LNCaP clone FGC (cell line): ENCODE results near the gene NMT2.
"Not testable (repeated sequence)": the region's sequence is repeated elsewhere in the genome, so short reads cannot be mapped to it uniquely, and the experiment has no call there.

Experiments
- DNase-seq: peaks from one replicate; pipeline ENCODE4 v3.0.0-alpha.2; 2011; ENCODE audit warnings: low read depth
- H3K4me3 ChIP-seq: 2 replicates; pipeline ENCODE4 v1.5.1; 2011; ENCODE audit warnings: mild to moderate bottlenecking, low read depth, low read length, control low read depth
- TF ChIP-seq, protein P1 (sequence below): IDR thresholded peaks from 2 replicates; pipeline ENCODE4 v1.5.1; 2012; ENCODE audit warnings: mild to moderate bottlenecking; ENCODE audit not compliant: control insufficient read depth, insufficient read depth; ENCODE audit errors: extremely low read depth

NMT2 gene

DNA sequence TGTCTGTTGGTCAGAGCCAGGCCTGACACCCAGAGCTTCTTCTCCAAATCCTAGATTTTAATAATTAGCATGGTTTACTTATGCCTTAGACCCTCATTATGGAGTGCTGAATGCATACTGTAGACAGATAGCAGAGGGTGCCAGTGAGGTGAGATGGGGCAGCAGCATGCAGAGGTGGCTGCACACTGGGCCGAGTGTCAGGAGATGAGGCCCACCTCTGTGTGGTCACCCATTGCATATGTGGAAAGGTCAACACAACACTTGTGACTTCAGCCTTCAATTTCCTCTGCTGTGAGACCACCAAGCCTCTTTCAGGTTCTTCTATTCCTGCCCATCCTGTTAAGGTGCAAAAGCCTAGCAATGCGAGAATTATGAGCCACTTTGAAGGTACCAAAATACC is 39.7 kb upstream of the NMT2 start:
- DNase-seq, result no peak
- H3K4me3 ChIP-seq, result no peak overlapping the region
- TF ChIP-seq, protein P1, sequence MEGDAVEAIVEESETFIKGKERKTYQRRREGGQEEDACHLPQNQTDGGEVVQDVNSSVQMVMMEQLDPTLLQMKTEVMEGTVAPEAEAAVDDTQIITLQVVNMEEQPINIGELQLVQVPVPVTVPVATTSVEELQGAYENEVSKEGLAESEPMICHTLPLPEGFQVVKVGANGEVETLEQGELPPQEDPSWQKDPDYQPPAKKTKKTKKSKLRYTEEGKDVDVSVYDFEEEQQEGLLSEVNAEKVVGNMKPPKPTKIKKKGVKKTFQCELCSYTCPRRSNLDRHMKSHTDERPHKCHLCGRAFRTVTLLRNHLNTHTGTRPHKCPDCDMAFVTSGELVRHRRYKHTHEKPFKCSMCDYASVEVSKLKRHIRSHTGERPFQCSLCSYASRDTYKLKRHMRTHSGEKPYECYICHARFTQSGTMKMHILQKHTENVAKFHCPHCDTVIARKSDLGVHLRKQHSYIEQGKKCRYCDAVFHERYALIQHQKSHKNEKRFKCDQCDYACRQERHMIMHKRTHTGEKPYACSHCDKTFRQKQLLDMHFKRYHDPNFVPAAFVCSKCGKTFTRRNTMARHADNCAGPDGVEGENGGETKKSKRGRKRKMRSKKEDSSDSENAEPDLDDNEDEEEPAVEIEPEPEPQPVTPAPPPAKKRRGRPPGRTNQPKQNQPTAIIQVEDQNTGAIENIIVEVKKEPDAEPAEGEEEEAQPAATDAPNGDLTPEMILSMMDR, result no peak

DNA sequence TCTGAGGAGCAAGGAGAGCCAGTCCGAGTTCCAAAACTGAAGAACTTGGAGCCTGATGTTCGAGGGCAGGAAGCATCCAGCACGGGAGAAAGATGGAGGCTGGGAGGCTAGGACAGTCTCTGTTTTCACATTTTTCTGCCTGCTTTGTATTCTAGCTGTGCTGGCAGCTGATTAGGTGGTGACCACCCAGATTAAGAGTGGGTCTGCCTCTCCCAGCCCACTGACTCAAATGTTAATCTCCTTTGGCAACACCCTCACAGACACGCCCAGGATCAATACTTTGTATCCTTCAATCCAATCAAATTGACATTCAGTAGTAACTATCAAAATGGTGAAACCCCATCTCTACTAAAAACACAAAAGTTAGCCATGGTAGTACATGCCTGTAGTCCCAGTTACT is 38.9 kb upstream of the NMT2 start:
- DNase-seq, H3K4me3 ChIP-seq: not testable (repeated sequence)

DNA sequence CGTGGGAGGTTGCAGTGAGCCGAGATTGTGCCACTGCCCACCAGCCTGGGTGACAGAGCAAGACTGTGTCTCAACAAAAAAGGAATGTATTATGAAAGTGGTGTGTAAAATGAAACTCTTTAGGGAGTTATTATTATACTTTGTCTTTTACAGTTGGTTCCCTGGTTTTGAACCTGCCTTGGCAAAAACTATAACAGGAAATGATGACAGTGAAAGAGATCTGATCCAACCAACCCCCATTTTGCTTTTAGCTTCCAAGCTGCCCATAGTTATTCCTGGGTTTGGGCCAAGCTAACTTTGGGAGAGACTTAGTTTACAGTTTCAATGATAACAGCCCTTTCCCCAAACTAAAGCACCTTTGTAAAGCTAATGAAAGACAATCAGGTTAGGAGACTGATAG is 34.1 kb upstream of the NMT2 start:
- TF ChIP-seq, protein P1, result no peak
- H3K4me3 ChIP-seq, result no peak overlapping the region
- no peak for DNase-seq

DNA sequence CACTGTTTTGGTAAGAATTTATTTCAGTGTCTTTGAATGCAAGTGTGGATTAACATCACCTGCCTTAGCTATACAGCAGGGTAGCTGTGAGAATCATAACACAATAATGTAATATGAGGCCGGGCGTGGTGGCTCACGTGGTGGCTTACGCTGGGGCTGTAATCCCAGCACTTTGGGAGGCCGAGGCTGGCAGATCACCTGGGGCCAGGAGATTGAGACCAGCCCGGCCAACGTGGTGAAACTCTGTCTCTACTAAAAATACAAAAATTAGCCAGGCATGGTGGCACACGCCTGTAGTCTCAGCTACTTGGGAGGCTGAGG is 33.8 kb upstream of the NMT2 start:
- H3K4me3 ChIP-seq, DNase-seq: not testable (repeated sequence)

DNA sequence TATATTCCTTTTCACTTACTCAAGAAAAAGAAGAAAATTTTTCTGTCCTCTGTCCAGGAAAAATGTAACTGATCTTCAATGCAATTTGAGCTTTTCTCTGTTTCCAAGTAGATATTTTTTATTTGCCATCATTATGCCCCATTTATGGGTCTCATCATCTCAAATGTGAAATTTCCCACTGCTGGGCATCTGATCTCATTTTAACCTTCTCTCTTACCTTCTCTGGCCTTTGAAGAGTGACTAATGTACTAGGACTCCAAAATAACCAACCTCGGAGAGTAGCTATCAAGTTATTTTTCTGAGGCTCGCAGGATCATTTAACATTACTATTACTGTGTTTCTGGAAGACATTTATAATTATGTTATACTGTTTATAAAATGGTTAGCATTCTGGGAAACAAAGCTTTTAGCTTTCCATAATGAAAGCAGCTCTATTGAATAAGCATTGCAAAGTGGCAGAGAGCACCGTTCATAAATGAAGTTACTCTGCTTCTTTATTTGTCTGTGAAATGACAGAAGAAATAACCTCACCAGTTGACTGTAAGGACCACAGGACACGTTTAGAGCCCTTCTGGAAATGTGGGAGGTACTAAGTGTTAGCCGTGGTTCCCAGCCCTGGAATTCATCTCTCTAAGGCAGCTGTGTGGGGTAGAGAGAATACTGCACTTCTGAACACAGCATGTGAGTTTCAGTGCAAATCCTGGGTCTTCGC is 33.3 kb upstream of the NMT2 start:
- TF ChIP-seq, protein P1, result no peak
- DNase-seq, result no peak
- no peak overlapping the region for H3K4me3 ChIP-seq

DNA sequence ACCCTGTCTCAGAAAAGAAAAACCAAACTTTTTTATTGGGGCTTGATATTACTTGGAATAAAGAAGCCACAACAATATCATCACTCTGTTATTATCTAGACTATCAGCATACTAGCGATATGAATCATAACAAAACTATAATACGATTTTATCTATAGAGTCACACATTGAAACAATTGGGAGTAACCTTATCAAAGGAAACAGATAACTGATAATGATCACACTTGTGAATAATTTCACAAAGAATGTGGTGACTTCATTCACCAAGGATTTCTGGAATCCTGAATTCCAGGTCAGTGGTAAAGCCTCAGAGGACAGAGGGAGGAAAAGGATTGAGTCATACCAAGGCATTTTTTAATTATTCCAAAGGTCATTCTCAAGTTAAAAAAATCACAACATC is 32.1 kb upstream of the NMT2 start:
- no peak for DNase-seq
- H3K4me3 ChIP-seq, result no peak overlapping the region
- TF ChIP-seq, protein P1, result no peak

DNA sequence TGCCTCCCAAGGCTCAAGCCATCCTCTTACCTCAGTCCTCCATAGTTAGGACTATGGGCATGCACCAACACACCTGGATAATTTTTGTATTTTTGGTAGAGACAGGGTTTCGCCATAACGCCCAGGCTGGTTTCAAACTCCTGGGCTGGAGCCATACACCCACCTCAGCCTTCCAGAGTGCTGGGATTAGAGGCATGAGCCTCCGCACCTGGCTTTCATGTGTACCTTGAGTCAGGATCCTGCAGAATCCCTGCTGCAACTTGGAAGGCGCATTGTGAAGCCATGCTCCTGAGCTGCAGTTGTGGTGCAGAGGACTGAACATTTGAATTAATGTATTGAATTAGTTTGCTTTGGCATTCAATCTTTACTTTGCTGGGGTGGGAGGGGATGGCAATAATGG is 29.4 kb upstream of the NMT2 start:
- no peak for DNase-seq
- TF ChIP-seq, protein P1, result no peak
- H3K4me3 ChIP-seq, result no peak overlapping the region

DNA sequence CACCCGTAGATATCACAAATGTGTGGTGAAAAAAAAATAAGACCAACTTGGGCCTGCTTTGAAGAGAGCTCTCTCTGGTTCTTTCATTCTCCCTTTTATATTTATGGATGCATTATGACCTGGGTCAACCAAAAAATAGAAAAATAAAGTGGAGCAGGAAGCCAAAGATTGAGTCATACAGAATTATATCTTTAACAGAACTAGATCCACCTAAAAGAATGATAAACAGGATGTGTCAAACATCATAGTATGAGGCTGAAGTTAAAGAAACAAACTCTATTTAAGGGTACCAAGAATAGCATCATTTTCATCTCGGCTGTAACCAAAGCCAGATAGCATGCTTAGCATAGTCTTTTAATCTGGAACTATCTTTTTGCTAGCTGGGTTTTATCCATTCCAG is 28.8 kb upstream of the NMT2 start:
- TF ChIP-seq, protein P1, result no peak
- H3K4me3 ChIP-seq, result no peak overlapping the region
- DNase-seq, result no peak
